ENCODE data around the gene FGF19.
A peak's percentile ranks its signal among the peaks of the same experiment; 100 is the strongest.

Gene FGF19

DNA sequence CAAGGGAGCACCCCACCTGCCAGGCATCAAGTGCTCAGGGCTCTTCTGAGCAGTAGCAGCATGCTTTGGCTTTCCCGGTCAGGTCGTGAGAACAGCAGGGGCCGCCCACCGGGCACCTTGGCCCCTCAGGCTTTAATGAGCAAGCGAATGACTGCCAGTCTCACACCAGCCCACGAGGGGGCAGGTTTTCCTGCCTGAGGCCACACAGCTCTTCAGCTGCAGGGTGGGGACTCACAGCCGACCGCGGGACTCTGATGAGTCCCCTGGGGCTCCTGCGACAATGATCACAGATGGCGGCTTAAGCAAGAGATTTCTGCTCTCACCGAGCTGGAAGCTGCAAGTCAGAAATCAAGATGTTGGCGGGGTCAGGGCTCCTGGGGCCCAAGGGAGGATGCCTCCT lies 14.3 kb upstream of the FGF19 start:
- FAIRE-seq (no peak), DNase-seq (ENCODE audit: low spot score) (peak; percentile 75)

GRCh38 chr11:69716891-69717747 lies 13.3 kb upstream of the FGF19 start:
- peak; percentile 70 for FAIRE-seq
- DNase-seq (ENCODE audit: low spot score), result no peak

DNA sequence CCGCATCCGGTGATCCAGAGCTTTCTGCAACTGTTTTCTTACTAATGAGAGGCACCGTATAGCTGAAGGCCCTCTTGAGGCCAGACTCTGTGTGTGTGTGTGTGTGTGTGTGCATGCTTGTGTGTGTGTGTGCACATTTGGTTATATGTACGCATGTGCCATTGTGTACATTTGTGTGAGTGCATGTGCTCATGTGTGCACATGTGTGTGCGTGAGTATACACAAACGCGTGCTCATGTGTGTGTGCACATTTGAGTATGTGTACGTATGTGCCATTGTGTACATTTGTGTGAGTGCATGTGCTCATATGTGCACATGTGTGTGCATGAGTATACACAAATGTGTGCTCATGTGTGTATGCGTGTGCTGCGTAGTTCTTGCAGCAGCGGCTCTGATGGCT lies 12.3 kb upstream of the FGF19 start:
- FAIRE-seq, result peak; percentile 93
- DNase-seq (ENCODE audit: low spot score), result no peak

- FAIRE-seq (no peak), DNase-seq (ENCODE audit: low spot score) (no peak)
These were observed 11.6 kb upstream of the FGF19 start for GRCh38 chr11:69715446-69715845.

- no peak for FAIRE-seq
- DNase-seq (ENCODE audit: low spot score), result no peak
These were observed 8.3 kb upstream of the FGF19 start for GRCh38 chr11:69711822-69712801.

- DNase-seq (ENCODE audit: low spot score) (no peak), FAIRE-seq (no peak)
These were observed 5.0 kb upstream of the FGF19 start for GRCh38 chr11:69708736-69709401.

- no peak for FAIRE-seq
- DNase-seq (ENCODE audit: low spot score), result no peak
These were observed 3.4 kb upstream of the FGF19 start for GRCh38 chr11:69707176-69707575.

DNA sequence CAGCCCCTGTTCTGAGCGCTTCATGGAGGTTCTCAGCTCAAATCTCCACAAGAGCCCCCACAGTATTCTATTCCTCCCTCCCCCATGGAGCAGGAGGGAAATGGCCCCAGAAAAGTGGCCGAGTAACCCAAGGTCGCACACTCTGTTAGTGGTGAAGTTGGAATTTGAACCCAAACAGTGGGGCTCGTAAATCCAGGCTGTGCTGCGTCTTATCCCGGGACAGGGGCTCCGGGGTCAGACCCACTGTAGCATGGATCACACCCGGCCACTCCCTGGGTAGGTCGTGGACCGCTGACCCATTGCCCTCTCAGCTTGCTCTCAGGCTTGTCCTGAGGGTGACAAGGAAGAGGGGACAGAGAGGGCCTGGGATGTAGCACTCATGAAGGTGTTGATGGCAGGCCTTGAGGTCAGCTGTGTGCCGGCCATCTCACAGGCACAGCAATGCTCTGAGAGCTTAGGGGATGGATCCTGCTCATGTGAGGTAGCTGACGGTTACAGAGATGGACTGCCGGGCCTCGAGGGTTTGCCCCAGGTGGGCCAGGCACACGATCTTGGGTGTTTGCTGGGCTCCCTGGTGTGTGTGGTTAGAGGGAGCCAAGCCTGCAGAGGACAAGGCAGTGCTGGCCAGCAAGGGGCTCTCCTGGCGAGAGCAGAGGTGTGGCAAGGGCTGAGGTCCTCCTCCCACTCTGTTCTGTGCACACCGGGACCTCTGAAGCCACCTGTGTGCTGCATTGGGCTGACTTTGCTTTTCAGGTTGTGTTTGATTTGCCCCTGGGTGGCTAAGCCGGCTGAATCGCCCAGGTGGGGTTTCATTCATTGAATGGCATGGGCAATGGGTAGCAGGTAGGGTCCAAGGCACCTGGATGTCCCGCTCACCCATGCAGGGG lies 2.3 kb upstream of the FGF19 start:
- DNase-seq (ENCODE audit: low spot score) (no peak), FAIRE-seq (no peak)

GRCh38 chr11:69705351-69705811 lies 1.6 kb upstream of the FGF19 start:
- no peak for DNase-seq (ENCODE audit: low spot score)
- no peak for FAIRE-seq

DNA sequence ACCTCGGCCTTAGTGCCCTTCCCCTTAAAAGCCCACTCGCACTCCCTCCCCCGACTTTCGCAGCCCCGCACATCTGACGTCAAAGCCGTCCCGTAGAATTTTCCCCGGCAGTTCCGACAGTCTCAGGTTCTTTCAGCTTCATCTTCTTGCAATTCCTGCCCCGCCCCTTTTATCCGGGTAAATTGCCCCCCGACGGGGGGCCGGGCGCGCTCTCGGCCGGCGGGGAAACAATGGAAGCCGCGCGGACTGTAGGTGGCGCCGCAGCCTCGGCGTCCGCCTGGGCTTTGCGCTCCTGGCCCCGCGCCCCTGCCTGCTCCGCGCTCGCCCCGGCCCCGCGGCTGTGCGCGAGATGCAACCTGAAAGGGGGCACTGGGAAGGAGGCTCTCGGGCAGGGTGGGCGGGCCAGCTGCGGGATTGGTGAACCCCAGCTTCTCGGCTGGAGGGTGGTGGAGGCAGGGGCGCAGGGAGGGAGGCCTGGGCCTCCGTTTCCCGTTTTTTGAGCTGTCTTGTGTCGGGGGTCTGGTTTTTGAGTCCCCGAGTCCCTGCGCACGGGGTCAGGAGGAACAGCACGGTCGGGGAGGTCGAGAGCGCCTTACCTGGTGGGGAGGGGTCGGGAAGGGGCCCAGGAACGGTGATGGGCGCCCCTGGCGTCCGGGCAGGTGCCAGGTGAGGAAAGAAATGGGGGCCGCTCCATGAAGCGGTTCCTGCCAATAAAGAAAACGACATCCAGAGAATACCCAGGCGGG lies 859 bp upstream of the FGF19 start:
- DNase-seq (ENCODE audit: low spot score), result no peak
- no peak for FAIRE-seq

DNA sequence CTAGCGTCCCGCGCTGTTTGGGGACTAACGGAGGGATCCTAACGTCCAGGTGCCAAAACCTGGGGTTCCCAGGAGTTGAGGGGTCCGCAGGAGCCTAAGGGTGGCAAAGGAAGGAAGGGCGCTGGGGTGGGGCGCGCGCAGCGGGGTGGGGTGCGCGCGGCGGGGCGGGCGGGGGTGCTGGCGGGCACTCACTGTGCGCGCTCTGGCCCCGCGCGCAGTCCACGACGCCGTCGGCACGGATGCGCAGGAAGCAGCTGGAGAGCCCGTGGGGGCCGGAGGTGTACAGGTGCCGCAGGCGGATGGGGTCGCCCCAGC lies 412 bp downstream of the FGF19 start:
- no peak for FAIRE-seq
- no peak for DNase-seq (ENCODE audit: low spot score)

DNA sequence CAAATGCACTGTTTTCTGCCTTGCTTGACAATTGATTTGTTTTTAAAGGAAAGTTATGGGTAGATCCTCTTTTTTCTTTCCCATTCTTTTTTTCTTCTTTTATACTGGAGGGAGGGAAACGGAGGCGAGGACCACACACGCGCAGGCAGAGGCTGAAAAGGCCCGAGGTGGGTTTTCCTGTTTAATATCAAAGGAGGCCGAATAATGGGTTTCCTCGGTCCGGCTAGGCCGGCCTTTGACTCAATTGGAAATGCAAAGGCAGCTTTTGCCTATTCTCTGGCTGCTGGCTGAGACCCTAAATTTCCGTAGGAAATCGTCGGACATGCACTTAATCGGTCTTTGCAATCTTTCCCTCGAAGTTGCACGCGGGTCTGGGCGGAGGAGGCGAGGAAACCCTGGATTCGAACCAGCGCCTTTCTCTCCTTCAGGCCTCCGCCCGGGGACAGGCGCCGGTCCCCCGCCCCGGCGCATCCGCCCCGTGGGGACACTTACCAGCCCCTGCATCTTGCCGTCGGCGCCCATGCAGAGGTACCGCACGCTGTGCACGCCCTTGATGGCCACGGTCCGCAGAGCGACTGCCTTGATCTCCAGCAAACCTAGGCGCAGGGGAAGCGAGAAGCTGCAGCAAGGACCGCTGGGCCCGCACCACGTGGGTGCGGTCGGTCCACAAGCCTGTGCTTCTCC lies 911 bp downstream of the FGF19 start:
- DNase-seq (ENCODE audit: low spot score), result no peak
- no peak for FAIRE-seq

GRCh38 chr11:69702239-69702691 lies 1.6 kb downstream of the FGF19 start:
- no peak for FAIRE-seq
- DNase-seq (ENCODE audit: low spot score), result no peak

GRCh38 chr11:69700278-69701140 lies 3.3 kb downstream of the FGF19 start:
- DNase-seq (ENCODE audit: low spot score) (peak; percentile 85), FAIRE-seq (peak; percentile 74)

- FAIRE-seq (no peak), DNase-seq (ENCODE audit: low spot score) (no peak)
These were observed 4.6 kb downstream of the FGF19 start for GRCh38 chr11:69699213-69699612.

- no peak for FAIRE-seq
- no peak for DNase-seq (ENCODE audit: low spot score)
These were observed 5.5 kb downstream of the FGF19 start for GRCh38 chr11:69698362-69698761.

GRCh38 chr11:69697861-69698260 lies 6.0 kb downstream of the FGF19 start:
- DNase-seq (ENCODE audit: low spot score), result no peak
- FAIRE-seq, result no peak

DNA sequence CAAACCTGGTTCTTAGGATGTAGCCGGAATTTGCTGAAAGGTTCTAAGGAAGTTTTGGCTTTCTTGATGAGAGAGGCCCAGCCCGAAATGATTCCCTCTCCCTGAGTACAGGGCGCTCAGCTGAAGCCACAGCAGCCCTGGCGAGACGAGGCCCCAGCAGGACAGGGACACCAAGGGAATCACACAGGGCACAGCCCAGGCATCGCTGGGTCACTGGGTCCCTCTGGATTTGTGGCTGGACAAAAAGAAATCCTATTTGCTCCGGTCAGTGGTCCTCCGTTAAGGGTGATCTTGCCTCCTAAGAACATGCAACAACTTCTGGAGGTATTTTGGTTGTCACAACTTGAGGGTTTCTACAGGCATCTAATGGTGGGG lies 6.4 kb downstream of the FGF19 start:
- FAIRE-seq (no peak), DNase-seq (ENCODE audit: low spot score) (no peak)
